Breast epithelium (tissue), 4 donors: ENCODE measurements around the gene SP1. TPM values are rescaled to one million over a fixed set of nuclear protein-coding genes. Genes with fewer than 3 reads are reported as not detected.

Experiments
- DNase-seq, 2 donors: peaks; one replicate each; pipeline ENCODE4 v3.0.0-alpha.2; 2019; ENCODE audit warnings: low spot score in 2 of 2
- H3K27ac ChIP-seq, 2 donors: fragments of 200-600 bp; sonication (generic) in 1 of 2; one replicate each; pipeline ENCODE4 v1.5.1; 2016 to 2019; ENCODE audit warnings: mild to moderate bottlenecking in 1 of 2
- H3K27me3 ChIP-seq, 2 donors: fragments of 200-600 bp; sonication (generic) in 1 of 2; one replicate each; pipeline versions ENCODE4 v1.5.1 to v1.6.0; 2017 to 2019; ENCODE audit warnings: control low read depth in 1 of 2, mild to moderate bottlenecking in 1 of 2
- H3K36me3 ChIP-seq: fragments of 200-600 bp; one replicate; pipeline ENCODE4 v1.5.1; 2019
- H3K4me1 ChIP-seq, 2 donors: fragments of 200-600 bp; sonication (generic); one replicate each; pipeline ENCODE4 v1.5.1; 2016 to 2019; ENCODE audit warnings: control low read depth in 1 of 2
- H3K4me3 ChIP-seq, 3 donors: fragments of 200-600 bp; sonication (generic); 1 replicate in 2 of 3; 2 replicates in 1 of 3; pipeline ENCODE4 v1.5.1; 2016 to 2019; ENCODE audit warnings: mild to moderate bottlenecking in 3 of 3, moderate library complexity in 2 of 3
- H3K9me3 ChIP-seq, 2 donors: fragments of 200-600 bp; sonication (generic) in 1 of 2; one replicate each; pipeline ENCODE4 v1.5.1; 2016 to 2019; ENCODE audit warnings: control low read depth in 1 of 2
- CTCF ChIP-seq, 3 donors: fragments of 450-650 bp; IDR thresholded peaks; one replicate each; pipeline ENCODE4 v1.5.1; 2016 to 2017; ENCODE audit warnings: antibody characterized with exemption in 3 of 3, mild to moderate bottlenecking in 3 of 3, moderate library complexity in 3 of 3
- POLR2A ChIP-seq: fragments of 450-650 bp; IDR thresholded peaks from one replicate; pipeline ENCODE4 v1.6.1; 2016; ENCODE audit warnings: antibody characterized with exemption, mild to moderate bottlenecking, moderate library complexity
- POLR2AphosphoS5 ChIP-seq, 3 donors: sonication (generic); formaldehyde crosslinking; IDR thresholded peaks; one replicate each; pipeline ENCODE4 v1.6.1; 2017; ENCODE audit warnings: antibody characterized with exemption in 3 of 3
- intact Hi-C: fragments of 100-400 bp; cut with DNase I; formaldehyde crosslinking; loops from one replicate; pipeline ENCODE4 v1.15.1; 2023; ENCODE audit warnings: low total_unique reads
- total RNA-seq, 3 donors: library from RNA; depleted of rRNA; stranded (reverse); fragments of >200 nt; gene quantifications; one replicate each; pipeline ENCODE4 v1.1.0, GENCODE V29; 2016

Gene SP1
- total RNA-seq, 3 donors from 2014 or later, result 84.6 to 111 (median 91.4) TPM

GRCh38 chr12:53333845-53334244 lies 46.1 kb upstream of the SP1 start:
- no peaks in the 10 kb centered on the region for H3K9me3 ChIP-seq
- no peak for DNase-seq
- no peaks in the 10 kb centered on the region for H3K4me1 ChIP-seq
- H3K36me3 ChIP-seq, result no peaks in the 10 kb centered on the region
- TF ChIP-seq POLR2A (no peak), CTCF (IDR thresholded peaks at IDR 0.05) (no peak), POLR2AphosphoS5 (IDR thresholded peaks at IDR 0.05) (no peak)
- no peak overlapping the region for H3K4me3 ChIP-seq
- no peak overlapping the region for H3K27ac ChIP-seq
- intact Hi-C loops, result no loop called here
- peaks cover 0 to 23% of the 10 kb centered on the region in 2 donors for H3K27me3 ChIP-seq

GRCh38 chr12:53334822-53335221 lies 45.2 kb upstream of the SP1 start:
- H3K4me1 ChIP-seq, result no peaks in the 10 kb centered on the region
- TF ChIP-seq CTCF (IDR thresholded peaks at IDR 0.05) (no peak), POLR2AphosphoS5 (IDR thresholded peaks at IDR 0.05) (no peak), POLR2A (no peak)
- intact Hi-C loops, result no loop called here
- no peak for DNase-seq
- no peak overlapping the region for H3K4me3 ChIP-seq
- H3K27ac ChIP-seq, result no peak overlapping the region
- H3K36me3 ChIP-seq, result no peaks in the 10 kb centered on the region
- peaks cover 0 to 23% of the 10 kb centered on the region in 2 donors for H3K27me3 ChIP-seq
- H3K9me3 ChIP-seq, result no peaks in the 10 kb centered on the region

- no peaks in the 10 kb centered on the region for H3K4me1 ChIP-seq
- no peak within 1 kb of the TSS for H3K4me3 ChIP-seq
- H3K27me3 ChIP-seq, result peaks cover 0 to 23% of the 10 kb centered on the region in 2 donors
- intact Hi-C loops, result no loop called here
- no peaks in the 10 kb centered on the region for H3K9me3 ChIP-seq
- TF ChIP-seq POLR2AphosphoS5 (IDR thresholded peaks at IDR 0.05), result no peak
- no peak for TF ChIP-seq CTCF (IDR thresholded peaks at IDR 0.05)
- no peak for TF ChIP-seq POLR2A
- DNase-seq, result no peak
- no peaks in the 10 kb centered on the region for H3K36me3 ChIP-seq
- no peak within 1 kb of the TSS for H3K27ac ChIP-seq
These were observed 43.7 kb upstream of the SP1 start, which contains the start of gene SP7 for GRCh38 chr12:53336181-53336681. TSS of gene SP7 (minus strand) at chr12:53336354. CDS start at chr12:53335646, 708 bp downstream.

GRCh38 chr12:53338017-53338416 lies 42.0 kb upstream of the SP1 start:
- DNase-seq, result no peak
- no peak overlapping the region for H3K27ac ChIP-seq
- H3K4me3 ChIP-seq, result no peak overlapping the region
- intact Hi-C loops, result no loop called here
- H3K9me3 ChIP-seq, result no peaks in the 10 kb centered on the region
- no peak for TF ChIP-seq POLR2AphosphoS5 (IDR thresholded peaks at IDR 0.05)
- TF ChIP-seq CTCF (IDR thresholded peaks at IDR 0.05), result no peak
- TF ChIP-seq POLR2A, result no peak
- H3K36me3 ChIP-seq, result no peaks in the 10 kb centered on the region
- H3K4me1 ChIP-seq, result no peaks in the 10 kb centered on the region
- peaks cover 0 to 23% of the 10 kb centered on the region in 2 donors for H3K27me3 ChIP-seq

- TF ChIP-seq CTCF (IDR thresholded peaks at IDR 0.05) (no peak), POLR2A (no peak), POLR2AphosphoS5 (IDR thresholded peaks at IDR 0.05) (no peak)
- H3K4me3 ChIP-seq, result no peak overlapping the region
- intact Hi-C loops, result no loop called here
- DNase-seq, result no peak
- no peaks in the 10 kb centered on the region for H3K9me3 ChIP-seq
- H3K4me1 ChIP-seq, result no peaks in the 10 kb centered on the region
- no peaks in the 10 kb centered on the region for H3K36me3 ChIP-seq
- H3K27me3 ChIP-seq, result peaks cover 0 to 23% of the 10 kb centered on the region in 2 donors
- H3K27ac ChIP-seq, result no peak overlapping the region
These were observed 41.1 kb upstream of the SP1 start for GRCh38 chr12:53338916-53339315.
